Esophagus squamous epithelium (tissue), 4 donors: Measurements from ENCODE around the gene APOBEC3H.

Experiments used
- POLR2A ChIP-seq, 4 donors: fragments of 450-650 bp; IDR thresholded peaks; one replicate each; pipeline ENCODE4 v1.6.1; 2017; ENCODE audit warnings: antibody characterized with exemption in 4 of 4, mild to moderate bottlenecking in 4 of 4, moderate library complexity in 3 of 4
- TF ChIP-seq, protein P1 (sequence below), 6 experiments: fragments of 450-650 bp in 4 of 6; fragments of 200-600 bp in 2 of 6; sonication (generic) in 2 of 6; IDR thresholded peaks; one replicate each; pipeline ENCODE4 v1.5.1; 2016 to 2019; ENCODE audit warnings: antibody characterized with exemption in 6 of 6, mild to moderate bottlenecking in 4 of 6, moderate library complexity in 4 of 6

- TF ChIP-seq, protein P1, sequence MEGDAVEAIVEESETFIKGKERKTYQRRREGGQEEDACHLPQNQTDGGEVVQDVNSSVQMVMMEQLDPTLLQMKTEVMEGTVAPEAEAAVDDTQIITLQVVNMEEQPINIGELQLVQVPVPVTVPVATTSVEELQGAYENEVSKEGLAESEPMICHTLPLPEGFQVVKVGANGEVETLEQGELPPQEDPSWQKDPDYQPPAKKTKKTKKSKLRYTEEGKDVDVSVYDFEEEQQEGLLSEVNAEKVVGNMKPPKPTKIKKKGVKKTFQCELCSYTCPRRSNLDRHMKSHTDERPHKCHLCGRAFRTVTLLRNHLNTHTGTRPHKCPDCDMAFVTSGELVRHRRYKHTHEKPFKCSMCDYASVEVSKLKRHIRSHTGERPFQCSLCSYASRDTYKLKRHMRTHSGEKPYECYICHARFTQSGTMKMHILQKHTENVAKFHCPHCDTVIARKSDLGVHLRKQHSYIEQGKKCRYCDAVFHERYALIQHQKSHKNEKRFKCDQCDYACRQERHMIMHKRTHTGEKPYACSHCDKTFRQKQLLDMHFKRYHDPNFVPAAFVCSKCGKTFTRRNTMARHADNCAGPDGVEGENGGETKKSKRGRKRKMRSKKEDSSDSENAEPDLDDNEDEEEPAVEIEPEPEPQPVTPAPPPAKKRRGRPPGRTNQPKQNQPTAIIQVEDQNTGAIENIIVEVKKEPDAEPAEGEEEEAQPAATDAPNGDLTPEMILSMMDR (IDR thresholded peaks at IDR 0.05), result no peak
- no peak for TF ChIP-seq POLR2A (IDR thresholded peaks at IDR 0.05)
Observed at GRCh38 chr22:39138357-39138997, 41.4 kb downstream of the APOBEC3H start.
